ENCODE measurements around the gene TNS4. TPM values are rescaled to one million over a fixed set of nuclear protein-coding genes. Genes with fewer than 3 reads are reported as not detected.

TNS4 gene
- total and polyA plus RNA-seq, 9 of the 15 experiments (the other 6 are each of a cell fraction or from before 2014, with no cell fraction given) = 0.04 to 0.73 (median 0.24) TPM; not detected in 1

DNA sequence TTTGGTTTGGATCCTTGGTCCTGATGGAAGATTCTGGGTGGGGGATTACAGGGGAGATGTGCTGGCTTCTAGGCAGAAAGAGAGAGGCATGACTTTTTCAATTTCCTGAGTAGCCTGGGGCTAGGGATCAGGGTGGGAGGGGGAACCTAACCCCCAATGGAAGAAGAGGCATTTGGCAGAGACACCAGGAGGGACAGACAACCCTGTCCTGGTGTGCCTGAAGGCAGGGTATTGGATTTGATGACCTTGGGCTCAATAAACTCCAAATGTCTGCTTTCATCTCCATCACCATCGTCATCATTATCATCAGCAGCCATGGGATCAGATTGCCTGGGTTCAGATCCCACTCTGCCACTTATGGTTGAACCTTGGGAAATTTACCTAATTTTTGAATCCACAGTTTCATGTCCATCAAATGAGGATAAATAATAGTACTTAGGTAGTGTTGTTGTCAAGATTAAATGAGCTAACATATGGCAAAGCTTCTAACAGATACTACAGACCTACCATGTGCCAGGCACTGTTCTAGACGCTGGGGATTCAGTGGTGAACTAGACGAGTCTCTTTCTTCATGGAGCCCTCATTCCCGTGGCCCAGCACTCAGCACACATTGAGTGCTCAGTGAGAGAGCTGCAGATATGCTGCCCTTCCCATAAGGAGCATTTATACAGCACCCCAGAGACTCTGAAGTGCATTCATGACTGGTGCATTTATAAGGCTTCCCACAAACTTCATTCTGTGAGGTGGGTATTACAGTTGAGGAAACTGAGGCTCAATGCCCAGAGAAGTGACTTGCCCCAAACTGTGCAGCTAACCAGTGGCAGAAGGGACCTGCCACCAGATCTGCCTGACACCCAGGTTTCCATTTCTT is 31.4 kb downstream of the TNS4 start:
- Histone ChIP-seq H3K27ac (ENCODE audit: extremely low read depth, low read depth, low read length) (no peak overlapping the region), H3K36me3 (ENCODE audit: control insufficient read depth, insufficient read depth, low read length) (no peaks in the 10 kb centered on the region), H3K4me2 (ENCODE audit: insufficient read depth, low read length) (no peak overlapping the region), H2AFZ (ENCODE audit: low read depth, low read length) (no peak overlapping the region), H4K20me1 (replicated peaks; ENCODE audit: control insufficient read depth, insufficient read depth, low read length) (no peaks in the 10 kb centered on the region), H3K4me1 (replicated peaks in 1 of 2; ENCODE audit: control insufficient read depth in 2 of 2, insufficient read depth in 2 of 2, low read length in 2 of 2) (peaks cover 5 to 16% of the 10 kb centered on the region in 2 experiments; a peak in 4 of 5 replicates), H3K79me2 (ENCODE audit: control insufficient read depth, insufficient read depth, low read length) (no peaks in the 10 kb centered on the region), H3K9ac (ENCODE audit: insufficient read depth in 1 of 2, low read depth in 2 of 2, low read length in 2 of 2) (no peak overlapping the region), H3K9me3 (replicated peaks; ENCODE audit: control insufficient read depth, insufficient read depth, low read depth, low read length) (no peaks in the 10 kb centered on the region), H3K27me3 (ENCODE audit: control insufficient read depth in 2 of 2, insufficient read depth in 2 of 2, low read length in 2 of 2) (peaks cover 0 to 7% of the 10 kb centered on the region in 2 experiments; a peak in 1 of 5 replicates), H3K4me3 (no peak overlapping the region), H3K9me1 (ENCODE audit: control insufficient read depth, insufficient read depth, low read length) (no peaks in the 10 kb centered on the region)
- BruUV-seq (replicated peaks) = no TSS peak
- in situ Hi-C loops (cut with MboI) (no loop called here), intact Hi-C loops (cut with micrococcal nuclease) (loop anchor here (10.0 kb wide), 1 partner anchor 105 kb away; the partner anchor contains the start of gene GJD3)
- ChIA-PET CTCF (ENCODE audit: low intra/inter-chr PET ratio) (interaction anchor here (0.9 kb wide), 1 partner anchor 109 kb away, joined by 3 read pairs; no protein-coding TSS in a partner anchor), POLR2A (no interaction called here)
- ATAC-seq = no peak
- 12% methylated on average over 4 of the region's 4 CpGs for WGBS (ENCODE audit: insufficient coverage, low coverage, missing lambda C conversion rate)
- DNase-seq (ENCODE audit: extremely low read depth in 1 of 4, low spot score in 3 of 4) = no peak
- no peak for FAIRE-seq
- TF ChIP-seq ZNF780A (CRISPR knock-in tag; IDR thresholded peaks at IDR 0.05) (no peak), MTA3 (IDR thresholded peaks at IDR 0.05; ENCODE audit: borderline replicate concordance) (no peak), FOSL1 (tag; conservative IDR thresholded peaks at IDR 0.05) (no peak), IRF2 (CRISPR knock-in tag; IDR thresholded peaks at IDR 0.05) (no peak), VEZF1 (CRISPR knock-in tag; IDR thresholded peaks at IDR 0.05) (no peak), TAF9B (IDR thresholded peaks at IDR 0.05; ENCODE audit: partially characterized antibody) (no peak), GABPB1 (CRISPR knock-in tag; IDR thresholded peaks at IDR 0.05) (no peak), MBD2 (IDR thresholded peaks at IDR 0.05; ENCODE audit: borderline replicate concordance, low read depth) (no peak), TSHZ1 (CRISPR knock-in tag; IDR thresholded peaks at IDR 0.05) (no peak), EP300 (IDR thresholded peaks at IDR 0.05; ENCODE audit: low read length) (no peak), HOMEZ (CRISPR knock-in tag; IDR thresholded peaks at IDR 0.05) (no peak)
- TF ChIP-seq, protein P1, sequence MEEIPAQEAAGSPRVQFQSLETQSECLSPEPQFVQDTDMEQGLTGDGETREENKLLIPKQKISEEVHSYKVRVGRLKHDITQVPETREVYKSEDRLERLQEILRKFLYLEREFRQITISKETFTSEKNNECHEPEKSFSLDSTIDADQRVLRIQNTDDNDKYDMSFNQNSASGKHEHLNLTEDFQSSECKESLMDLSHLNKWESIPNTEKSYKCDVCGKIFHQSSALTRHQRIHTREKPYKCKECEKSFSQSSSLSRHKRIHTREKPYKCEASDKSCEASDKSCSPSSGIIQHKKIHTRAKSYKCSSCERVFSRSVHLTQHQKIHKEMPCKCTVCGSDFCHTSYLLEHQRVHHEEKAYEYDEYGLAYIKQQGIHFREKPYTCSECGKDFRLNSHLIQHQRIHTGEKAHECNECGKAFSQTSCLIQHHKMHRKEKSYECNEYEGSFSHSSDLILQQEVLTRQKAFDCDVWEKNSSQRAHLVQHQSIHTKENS (CRISPR knock-in tag; IDR thresholded peaks at IDR 0.05) = no peak

Data from K562 (cell line).